Esophagus squamous epithelium (tissue), 4 donors: Measurements from ENCODE around the gene DDX60.

Experiments used
- CTCF ChIP-seq, 6 experiments: fragments of 450-650 bp in 4 of 6; fragments of 200-600 bp in 2 of 6; sonication (generic) in 2 of 6; IDR thresholded peaks; one replicate each; pipeline ENCODE4 v1.5.1; 2016 to 2019; ENCODE audit warnings: antibody characterized with exemption in 6 of 6, mild to moderate bottlenecking in 4 of 6, moderate library complexity in 4 of 6
- POLR2A ChIP-seq, 4 donors: fragments of 450-650 bp; IDR thresholded peaks; one replicate each; pipeline ENCODE4 v1.6.1; 2017; ENCODE audit warnings: antibody characterized with exemption in 4 of 4, mild to moderate bottlenecking in 4 of 4, moderate library complexity in 3 of 4

- TF ChIP-seq CTCF (IDR thresholded peaks at IDR 0.05), result no peak
- TF ChIP-seq POLR2A (IDR thresholded peaks at IDR 0.05), result no peak
Measured at GRCh38 chr4:168167714-168168284, 150.8 kb downstream of the DDX60 start.
